Stimulated activated CD4-positive, alpha-beta T cell treated with anti-CD3 and anti-CD28 coated beads, Interleukin-15, amount 100 ng/mL, for 1 hour (primary cell): Measurements from ENCODE around the gene RAB27B.

ENCODE experiments used
- DNase-seq, 2 donors: peaks; one replicate each; pipeline ENCODE4 v3.0.0-alpha.2; 2020; ENCODE audit warnings: low read depth in 1 of 2, low spot score in 1 of 2

The RAB27B gene

DNA sequence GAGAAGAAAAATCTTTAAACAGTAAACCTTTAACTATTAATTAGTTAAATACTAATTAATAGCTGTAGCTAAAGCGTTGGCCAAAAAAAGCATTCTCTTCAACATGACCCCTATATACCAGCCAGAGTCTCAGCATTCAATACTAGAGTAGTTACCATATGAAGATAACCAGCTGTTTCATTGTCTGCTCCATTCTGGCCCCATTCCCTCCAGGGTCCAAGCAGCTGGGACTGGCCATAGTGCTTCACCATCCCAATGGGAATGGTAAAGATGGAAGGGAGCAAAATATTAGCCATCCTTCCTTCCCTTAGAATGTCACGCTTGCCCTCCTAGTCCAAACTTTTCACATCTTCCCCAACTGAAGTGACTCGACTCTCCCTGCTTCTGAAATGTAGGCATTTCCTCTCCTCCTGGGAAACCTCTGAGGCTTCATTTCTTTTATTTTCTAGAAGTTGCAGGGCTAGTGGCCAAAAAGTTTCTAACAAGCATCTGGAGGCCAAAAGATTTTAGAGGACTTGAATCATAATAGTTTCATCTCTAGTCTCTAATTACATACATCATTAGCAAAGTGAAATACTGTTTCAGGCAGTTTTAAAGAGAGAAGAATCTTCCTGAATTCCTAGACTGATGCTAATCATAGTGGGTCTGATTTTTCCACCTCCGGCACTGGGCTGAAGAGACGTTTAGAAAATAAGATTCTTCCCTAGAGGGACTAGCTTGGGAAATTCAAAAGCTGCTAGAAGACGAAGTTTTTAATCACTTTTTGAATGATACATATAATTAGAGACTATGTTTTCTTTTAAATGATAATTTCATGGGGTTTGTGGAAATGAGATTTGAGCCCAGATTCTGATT is 78.3 kb downstream of the RAB27B start:
- no peak for DNase-seq

DNA sequence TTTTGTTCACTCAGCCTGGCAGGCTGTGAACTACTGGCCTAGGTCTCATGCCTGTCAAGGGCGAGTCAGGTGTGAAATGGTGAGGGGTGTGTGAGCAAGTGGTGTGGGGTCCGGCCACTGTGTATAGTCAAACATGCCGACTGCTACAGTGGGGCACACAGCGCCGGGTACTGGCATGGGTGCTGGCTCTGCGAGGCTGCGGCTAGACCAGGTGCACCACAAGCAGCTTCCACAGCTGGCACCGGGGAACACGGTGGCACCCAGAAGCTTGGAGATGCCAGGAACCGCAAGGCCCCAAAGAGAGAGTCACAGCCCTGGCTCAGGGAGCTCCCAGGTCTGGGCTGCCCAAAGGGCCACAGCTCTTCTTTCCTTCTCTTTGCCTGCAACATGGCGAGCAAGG is 81.3 kb downstream of the RAB27B start:
- no peak for DNase-seq

DNA sequence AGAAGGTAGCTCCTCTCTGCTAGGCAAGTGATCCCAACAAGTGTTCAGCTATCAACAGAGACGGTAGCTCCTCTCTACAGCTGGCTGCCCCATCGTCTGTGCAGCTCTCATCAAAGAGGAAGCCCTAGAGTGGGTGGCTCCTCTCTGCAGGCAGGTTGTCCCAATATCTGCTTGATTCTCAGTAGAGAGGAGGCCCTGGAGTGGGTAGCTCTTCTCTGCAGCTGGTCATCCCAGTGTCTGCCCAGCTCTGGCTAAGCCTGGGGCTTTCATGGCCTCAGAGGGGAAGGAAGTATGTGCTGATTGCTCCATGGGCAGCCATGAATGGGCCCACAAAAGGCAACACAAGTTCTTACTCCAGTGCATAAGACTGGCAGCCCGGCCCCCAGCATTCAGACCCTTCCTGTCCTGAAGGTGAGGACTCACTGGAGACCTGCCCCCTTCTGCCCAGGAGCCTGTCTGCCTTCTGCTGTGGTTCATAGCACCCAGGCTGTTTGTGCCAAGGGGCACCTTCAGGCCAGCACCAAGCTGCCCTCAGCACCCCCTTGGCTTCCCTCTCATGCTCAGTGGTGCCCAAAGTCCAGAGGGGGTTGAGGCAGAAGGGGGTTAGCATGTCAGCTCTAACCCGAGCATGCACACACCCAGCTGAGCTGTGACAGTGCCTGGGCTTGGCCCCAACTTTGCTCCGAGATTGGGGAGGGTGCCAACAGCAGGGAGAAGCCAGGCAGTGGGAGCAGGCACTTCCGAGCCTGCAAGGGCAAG is 82.1 kb downstream of the RAB27B start:
- DNase-seq: no peak

DNA sequence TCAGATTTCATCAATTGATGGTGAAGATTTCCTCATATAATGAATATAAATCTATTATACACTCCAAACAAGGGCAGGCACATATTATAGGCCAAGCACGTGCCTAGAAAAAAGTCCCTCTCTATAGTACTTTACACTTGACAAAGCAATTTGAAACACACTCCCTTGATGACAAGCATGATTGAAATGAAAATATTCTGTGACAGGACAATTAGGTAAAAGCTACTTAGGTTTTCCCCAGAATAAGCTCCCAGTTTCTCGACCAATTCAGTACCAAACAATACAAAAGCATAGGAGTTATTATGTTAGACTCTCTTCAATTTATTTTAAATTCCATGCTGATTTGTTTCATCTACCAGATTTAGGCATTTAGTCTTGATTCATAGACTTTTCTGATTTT is 83.3 kb downstream of the RAB27B start:
- no peak for DNase-seq

DNA sequence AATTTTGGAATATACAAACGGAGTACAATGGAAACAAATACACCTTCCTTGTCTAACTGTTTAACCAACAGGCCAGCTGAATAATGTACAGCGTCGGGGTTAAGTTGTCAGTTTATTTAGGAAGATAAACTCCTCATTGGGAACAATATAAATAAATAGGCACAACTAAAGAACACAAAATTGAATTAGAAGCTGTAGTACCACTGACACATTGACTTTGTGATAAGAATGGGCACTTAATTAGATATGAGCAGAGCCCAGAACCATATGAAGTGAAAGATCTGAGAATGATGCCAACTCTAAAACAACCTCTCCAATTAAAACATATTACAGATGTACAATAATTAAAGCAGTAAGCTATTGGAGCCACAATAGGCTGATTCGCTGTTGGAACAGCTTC is 86.5 kb downstream of the RAB27B start:
- no peak for DNase-seq

DNA sequence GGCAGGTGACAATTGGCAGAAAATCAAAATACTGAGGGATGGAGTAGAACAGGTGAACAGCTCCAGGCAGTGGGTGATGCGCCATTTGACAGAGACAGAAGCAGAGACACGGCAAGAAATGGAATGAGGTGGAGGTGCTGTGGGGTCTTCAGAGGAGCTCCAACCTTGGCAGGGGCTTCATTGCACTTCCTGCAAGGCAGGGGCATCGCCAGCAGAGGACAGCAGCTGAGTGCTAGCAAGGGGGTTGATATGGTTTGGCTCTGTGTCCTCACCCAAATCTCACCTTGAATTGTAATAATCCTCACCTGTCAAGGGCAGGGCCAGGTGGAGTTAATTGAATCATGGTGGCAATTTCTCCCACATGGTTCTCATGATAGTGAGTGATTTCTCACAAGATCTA is 88.2 kb downstream of the RAB27B start:
- no peak for DNase-seq

DNA sequence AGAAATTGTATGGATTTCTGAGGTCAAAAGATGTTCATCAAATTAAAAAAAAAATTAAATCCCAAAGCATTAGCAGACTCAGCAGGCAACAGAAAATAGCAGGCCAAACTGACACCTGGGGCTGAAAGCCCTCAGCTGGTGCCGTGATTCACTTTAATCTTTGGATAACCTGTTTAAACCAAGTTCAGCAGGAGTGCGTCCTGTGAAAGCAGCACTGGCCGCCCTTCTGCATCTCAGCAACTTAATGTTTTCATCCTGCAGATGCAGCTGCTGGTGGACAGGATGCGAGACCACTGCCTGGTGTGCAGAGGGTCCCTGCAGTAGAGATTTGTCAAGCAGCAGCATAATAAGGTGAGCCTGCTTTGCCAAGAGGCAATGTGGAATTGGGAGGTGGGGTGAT is 89.8 kb downstream of the RAB27B start:
- DNase-seq: no peak

DNA sequence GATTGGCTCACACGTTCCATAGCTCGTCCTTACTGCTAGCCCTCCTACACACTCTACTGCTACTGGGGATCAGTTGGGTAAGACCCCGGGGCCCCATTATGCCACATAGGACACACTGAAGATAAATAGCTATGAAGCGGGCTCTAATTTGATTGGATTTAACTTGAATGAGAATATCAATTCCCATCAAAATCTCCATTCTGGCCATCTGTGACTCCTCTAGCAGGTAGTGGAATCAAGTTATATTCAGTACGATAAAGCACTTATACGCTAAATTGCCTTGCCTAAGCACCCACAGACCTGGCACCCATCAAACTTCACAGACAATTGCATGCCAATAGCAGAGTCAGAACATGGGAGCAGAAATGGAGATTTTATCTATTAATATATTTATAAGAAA is 91.1 kb downstream of the RAB27B start:
- no peak for DNase-seq

DNA sequence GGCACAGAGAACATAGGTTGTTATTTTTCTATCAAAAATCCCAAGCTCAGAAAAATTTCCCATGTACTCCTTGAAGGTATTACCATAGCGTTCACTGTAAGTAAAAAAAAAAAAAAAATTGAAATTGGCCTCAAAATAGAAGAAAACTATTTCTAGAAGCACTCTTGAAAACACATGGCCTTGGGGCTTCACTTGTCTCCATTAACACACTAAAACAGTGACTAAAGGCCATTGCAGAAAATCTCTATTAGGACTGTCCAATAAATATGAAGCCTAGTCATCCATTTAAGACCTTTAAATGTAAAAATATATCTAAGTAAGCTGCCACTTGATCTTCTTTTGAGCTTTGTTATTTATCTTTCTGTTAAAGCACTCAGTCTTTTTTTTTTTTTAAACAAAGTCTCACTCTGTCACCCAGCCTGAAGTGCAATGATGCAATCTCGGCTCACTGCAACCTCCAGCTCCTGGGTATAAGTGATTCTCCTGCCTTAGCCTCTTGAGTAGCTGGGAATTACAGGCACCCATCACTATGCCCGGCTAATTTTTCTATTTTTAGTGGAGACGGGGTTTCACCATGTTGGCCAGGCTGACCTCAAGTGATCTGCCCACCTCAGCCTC is 95.2 kb downstream of the RAB27B start:
- no peak for DNase-seq

DNA sequence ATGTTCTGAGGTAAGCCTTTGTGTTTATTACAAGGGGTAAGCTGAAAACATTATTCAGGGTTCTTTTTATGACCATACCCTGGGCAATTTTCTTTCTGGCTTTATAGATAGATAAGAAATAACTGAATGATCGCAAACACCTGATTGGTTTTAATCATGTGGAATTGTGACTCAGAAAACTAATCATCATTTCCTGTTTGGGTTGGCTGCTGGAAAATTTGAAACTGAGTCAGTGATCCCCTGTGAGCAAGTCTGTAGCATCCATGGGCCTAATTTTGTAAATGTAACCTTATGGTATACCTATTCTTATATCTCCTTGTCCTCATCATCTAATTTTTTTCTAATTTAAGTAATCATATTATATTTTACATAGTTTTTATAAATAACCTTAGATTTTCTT is 96.7 kb downstream of the RAB27B start:
- DNase-seq: no peak

DNA sequence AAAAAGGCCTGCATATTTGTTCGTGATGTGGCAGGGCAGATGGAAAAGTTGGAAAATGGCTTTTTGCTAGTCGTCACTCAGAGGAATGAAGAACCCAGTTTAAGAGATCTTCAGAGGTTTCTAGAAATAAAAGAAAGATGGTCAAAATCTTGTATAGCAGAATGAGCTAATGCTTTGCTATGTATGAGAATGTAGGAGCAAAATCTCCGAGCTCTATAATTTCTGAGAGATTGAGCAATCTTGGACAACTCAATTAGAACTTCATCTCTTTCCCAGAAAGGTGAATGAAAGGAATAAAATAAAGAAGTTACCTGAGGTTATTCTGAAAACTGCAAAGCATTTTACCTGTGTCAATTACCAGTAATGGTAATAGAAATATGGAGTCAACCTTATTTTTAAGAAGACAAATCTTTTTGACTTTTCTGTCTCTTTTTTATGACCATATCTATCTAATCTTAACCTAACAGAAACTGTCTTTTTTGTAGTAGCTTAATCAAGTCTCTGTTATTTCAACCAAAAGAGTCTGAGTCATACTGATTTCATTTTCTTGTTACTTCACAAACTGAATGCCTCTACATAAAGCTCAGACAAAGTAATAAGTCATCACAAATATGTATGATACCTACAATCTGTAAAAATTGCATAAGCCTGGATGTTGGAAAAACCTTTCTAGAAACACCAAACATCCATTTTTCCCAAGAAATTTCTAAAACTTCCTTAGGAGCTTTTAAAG is 98.5 kb downstream of the RAB27B start:
- no peak for DNase-seq

DNA sequence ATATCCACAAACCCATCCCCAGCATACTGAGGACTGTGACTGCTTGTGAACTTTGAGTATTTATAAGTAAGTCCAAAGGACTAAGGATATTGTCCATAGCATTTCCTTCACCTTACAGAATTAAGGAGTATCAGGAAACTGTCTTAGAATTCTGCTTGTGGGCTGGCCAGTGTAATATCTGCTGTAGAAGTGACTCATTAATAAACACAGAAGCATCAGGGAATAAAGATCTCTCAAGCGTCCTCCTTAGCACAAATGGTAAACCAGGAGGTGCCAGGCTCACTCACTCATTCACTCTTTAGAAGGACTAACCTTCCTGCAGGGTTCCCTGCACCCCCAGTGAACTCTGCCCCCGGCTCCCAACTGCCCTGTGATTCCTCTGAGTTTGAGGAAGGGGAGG is 100.0 kb downstream of the RAB27B start:
- no peak for DNase-seq

DNA sequence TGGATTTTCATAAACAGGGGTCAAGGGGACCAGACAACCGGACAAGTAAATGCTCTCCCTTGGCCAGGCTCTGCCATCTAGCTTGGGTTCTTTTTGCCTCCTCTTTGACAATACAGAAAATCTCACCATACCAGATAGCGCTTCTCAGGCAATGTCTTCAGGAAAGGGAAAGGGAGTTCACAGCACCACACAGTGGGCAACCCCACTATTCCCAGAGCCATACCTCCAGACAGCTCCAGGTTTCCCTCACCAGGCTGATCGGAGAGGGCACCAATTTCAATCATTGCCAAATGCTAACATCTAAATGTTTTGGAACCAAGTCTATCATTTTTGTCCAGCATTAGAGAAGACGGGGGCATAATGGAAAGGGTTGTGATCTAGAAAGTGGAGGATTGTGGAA is 102.9 kb downstream of the RAB27B start:
- no peak for DNase-seq

DNA sequence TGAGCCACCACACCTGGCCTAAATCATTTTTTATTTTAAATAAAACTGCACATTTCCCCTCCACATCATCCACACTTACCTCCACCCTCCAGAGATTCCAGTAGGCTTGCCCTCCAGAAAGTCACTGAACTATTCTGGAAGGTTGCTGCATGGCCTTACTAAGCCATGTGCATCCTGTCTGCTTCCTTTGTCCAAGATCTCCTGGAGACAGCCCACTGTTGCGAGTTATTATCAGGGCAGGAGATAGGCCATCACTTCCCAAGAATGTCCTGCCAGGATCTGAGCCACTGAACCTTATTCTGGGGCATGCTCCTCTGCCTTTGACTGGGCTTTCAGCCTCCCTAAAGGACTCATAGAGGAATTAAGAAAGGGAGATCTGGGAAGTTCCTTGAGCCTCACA is 104.2 kb downstream of the RAB27B start:
- DNase-seq: no peak

DNA sequence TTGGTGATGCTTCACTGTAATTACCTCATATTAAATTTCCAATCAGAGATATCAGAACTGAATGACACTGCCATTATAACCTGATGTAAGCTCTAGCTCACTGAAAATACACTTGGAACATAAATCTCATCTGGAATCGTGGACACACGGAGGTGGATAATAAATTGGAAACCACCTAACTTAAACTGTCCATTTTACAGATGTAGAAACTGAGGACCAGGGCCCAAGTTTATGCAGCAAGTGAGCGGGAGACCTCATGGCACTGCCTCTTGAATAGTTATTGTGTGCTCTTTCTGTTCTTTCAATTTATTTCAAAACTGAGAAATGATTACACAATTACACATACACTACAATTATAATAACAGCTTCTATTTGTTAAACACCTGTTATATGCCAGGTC is 110.2 kb downstream of the RAB27B start:
- DNase-seq: no peak

DNA sequence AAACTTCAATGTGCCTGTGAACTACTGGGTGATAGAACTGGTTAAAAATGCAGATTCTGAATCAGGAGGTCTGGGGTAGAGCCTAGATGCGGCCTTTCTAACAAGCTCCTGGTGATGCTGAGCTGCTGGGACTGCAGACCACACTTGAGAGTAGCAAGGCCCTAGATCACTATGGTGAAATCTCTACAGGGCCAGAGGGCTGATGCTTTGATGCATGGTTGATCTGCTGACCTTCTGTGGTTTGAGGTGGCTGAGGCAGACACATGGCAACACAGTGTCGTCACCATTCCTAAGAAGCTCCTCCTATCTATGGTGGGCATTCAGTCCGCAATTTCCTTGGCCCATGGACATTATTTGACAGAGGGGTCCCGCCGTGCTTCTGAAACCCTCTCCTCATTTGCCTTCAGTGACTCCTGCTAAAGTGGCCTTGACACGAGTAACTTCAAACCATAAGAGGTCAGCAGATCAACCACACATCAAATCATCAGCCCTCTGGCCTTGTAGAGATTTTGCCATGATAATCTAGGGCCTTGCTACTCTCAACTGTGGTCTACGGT is 111.2 kb downstream of the RAB27B start:
- no peak for DNase-seq

DNA sequence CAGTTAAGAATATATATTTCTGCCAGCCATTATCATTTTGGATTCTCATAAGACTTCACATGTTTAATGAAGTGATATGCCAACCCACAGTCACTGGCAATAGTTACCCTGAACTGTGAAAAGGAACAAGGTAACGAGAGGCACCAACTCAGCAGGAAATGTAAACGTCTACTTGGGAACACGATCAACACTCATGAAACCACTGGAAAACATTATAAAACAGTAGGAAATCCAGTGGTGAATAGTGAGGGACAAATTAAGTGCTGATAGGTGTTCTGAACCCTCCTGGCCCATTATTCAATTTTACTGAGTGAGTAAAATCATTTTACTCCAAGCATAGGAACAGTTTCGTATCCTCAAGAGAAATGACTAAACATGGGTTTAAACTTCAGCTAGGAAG is 113.9 kb downstream of the RAB27B start:
- DNase-seq: no peak

DNA sequence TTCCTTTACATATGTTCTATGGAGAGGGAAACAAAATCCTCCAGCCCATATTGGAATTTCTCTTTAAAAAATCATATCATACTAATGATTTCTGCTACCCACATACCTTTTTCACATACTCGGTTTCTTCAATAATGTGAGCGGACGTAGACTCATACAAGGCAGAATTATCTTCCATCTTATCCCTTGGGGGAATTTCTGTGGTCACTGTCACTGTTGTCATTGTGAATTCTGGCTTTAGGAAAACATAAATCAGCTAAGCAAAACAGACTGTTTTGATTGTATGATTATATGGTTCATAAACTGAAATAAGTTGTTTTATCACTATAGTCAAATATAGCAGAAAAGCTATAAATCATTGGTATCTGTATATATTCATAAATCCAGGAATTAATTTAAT is 114.3 kb downstream of the RAB27B start:
- DNase-seq: no peak
